ENCODE measurements around the gene TBC1D10A. TPM values are rescaled to one million over a fixed set of nuclear protein-coding genes. Genes with fewer than 3 reads are reported as not detected.

The TBC1D10A gene
- total RNA-seq, 4 donors from 2014 or later, result 27.9 to 72.2 (median 45.7) TPM

DNA sequence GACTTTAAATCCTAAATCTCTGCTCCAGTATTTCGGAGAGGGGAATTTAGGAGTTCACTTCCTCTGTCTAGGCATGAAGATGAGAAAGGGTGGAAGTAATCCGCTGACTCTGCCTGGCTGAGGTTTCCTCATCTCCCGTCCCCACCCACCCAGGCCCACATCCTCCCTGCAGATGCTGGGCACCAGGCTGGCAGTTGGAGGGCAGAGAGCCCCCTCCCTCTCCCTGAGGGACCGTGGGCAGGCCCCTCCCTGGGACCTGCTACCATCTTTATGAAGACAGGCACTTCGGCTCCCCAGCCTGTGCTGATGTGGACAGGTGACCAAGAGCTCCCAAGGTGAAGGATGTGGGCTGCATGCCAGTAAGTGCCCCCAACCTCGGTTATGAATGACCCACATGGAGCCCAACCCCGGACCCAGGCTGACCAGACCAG lies 44.1 kb downstream of the TBC1D10A start:
- no peaks in the 10 kb centered on the region for H3K9me3 ChIP-seq
- no peak overlapping the region for H3K4me3 ChIP-seq
- DNase-seq, result no peak
- H3K27ac ChIP-seq, result no peak overlapping the region
- intact Hi-C loops (cut with DNase I; ENCODE audit: low total_unique reads), result no loop called here
- no peaks in the 10 kb centered on the region for H3K36me3 ChIP-seq
- peaks cover 6 to 12% (median 11%) of the 10 kb centered on the region in 4 donors for H3K4me1 ChIP-seq
- in situ Hi-C loops (cut with MboI; ENCODE audit: low pct_ligation_motif_present in 1 of 4, low pct_unique_long_range_greater_than_20kb in 1 of 4, low sequenced_read_pairs in 3 of 4), result loop anchor here in 2 of 4 donors (10.0 to 25.0 kb wide), 2 partner anchors 102 to 105 kb away; partner anchors contain the start of genes RNF215 (in 2 of the 2) and SEC14L2 (in 1 of the 2)
- 65% methylated on average over 7 of the region's 7 CpGs; no CpG with 5 or more reads in 1 of the 2 donors for WGBS, 2 donors (ENCODE audit: low coverage in 1 of 2)
- H3K27me3 ChIP-seq, result no peaks in the 10 kb centered on the region
- TF ChIP-seq POLR2AphosphoS5 (IDR thresholded peaks at IDR 0.05) (no peak), POLR2A (IDR thresholded peaks at IDR 0.05) (no peak), EP300 (IDR thresholded peaks at IDR 0.05; ENCODE audit: low read depth) (no peak)
- TF ChIP-seq, protein P1, sequence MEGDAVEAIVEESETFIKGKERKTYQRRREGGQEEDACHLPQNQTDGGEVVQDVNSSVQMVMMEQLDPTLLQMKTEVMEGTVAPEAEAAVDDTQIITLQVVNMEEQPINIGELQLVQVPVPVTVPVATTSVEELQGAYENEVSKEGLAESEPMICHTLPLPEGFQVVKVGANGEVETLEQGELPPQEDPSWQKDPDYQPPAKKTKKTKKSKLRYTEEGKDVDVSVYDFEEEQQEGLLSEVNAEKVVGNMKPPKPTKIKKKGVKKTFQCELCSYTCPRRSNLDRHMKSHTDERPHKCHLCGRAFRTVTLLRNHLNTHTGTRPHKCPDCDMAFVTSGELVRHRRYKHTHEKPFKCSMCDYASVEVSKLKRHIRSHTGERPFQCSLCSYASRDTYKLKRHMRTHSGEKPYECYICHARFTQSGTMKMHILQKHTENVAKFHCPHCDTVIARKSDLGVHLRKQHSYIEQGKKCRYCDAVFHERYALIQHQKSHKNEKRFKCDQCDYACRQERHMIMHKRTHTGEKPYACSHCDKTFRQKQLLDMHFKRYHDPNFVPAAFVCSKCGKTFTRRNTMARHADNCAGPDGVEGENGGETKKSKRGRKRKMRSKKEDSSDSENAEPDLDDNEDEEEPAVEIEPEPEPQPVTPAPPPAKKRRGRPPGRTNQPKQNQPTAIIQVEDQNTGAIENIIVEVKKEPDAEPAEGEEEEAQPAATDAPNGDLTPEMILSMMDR (IDR thresholded peaks at IDR 0.05), result no peak

DNA sequence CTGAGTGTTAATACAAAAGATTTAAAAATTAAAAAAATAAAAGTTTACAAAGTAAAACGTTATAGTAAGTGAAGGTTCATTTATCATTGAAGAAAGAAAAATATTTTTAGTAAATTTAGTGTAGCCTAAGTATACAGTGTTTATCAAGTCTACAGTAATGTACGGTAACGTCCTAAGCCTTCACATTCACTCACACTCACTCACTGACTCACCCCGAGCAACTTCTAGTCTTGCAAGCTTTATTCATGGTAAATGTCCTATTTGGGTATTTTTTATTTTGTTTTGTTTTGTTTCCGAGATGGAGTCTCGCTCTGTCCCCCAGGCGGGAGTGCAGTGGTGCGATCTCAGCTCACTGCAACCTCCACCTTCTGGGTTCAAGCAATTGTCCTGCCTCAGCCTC lies 46.2 kb downstream of the TBC1D10A start:
- Histone ChIP-seq H3K4me1 (peaks cover 6 to 14% (median 9%) of the 10 kb centered on the region in 4 donors), H3K9me3 (no peaks in the 10 kb centered on the region), H3K4me3 (no peak overlapping the region), H3K27me3 (no peaks in the 10 kb centered on the region), H3K36me3 (no peaks in the 10 kb centered on the region), H3K27ac (no peak overlapping the region)
- in situ Hi-C loops (cut with MboI; ENCODE audit: low pct_ligation_motif_present in 1 of 4, low pct_unique_long_range_greater_than_20kb in 1 of 4, low sequenced_read_pairs in 3 of 4) (loop anchor here in 2 of 4 donors (10.0 to 25.0 kb wide), 2 partner anchors 104 to 107 kb away; partner anchors contain the start of genes RNF215 (in 2 of the 2) and SEC14L2 (in 1 of the 2)), intact Hi-C loops (cut with DNase I; ENCODE audit: low total_unique reads) (no loop called here)
- no peak for DNase-seq
- 66 to 82% methylated on average over 4 to 8 of the region's 8 CpGs for WGBS, 2 donors (ENCODE audit: low coverage in 1 of 2)
- no peak for TF ChIP-seq POLR2A (IDR thresholded peaks at IDR 0.05)
- TF ChIP-seq, protein P1 (IDR thresholded peaks at IDR 0.05), result no peak
- no peak for TF ChIP-seq EP300 (IDR thresholded peaks at IDR 0.05; ENCODE audit: low read depth)
- no peak for TF ChIP-seq POLR2AphosphoS5 (IDR thresholded peaks at IDR 0.05)

DNA sequence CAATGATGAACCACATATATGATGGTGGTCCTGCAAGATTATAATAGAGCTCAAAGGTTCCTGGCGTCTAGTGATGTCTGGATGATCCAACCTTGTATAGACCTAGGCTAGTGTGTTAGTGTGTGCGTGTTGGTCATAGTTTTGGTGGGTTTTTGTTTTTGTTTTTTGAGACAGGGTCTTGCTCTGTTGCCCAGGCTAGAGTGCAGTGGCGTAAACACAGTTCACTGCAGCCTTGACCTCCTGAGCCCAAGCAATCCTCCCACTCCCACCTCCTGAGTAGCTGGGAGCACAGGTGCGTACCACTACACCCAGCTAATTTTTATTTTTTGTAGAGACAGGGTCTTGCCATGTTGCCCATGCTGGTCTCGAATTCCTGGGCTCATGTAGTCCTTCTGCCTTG lies 46.8 kb downstream of the TBC1D10A start:
- no peak overlapping the region for H3K27ac ChIP-seq
- no peaks in the 10 kb centered on the region for H3K27me3 ChIP-seq
- intact Hi-C loops (cut with DNase I; ENCODE audit: low total_unique reads) (no loop called here), in situ Hi-C loops (cut with MboI; ENCODE audit: low pct_ligation_motif_present in 1 of 4, low pct_unique_long_range_greater_than_20kb in 1 of 4, low sequenced_read_pairs in 3 of 4) (loop anchor here in 2 of 4 donors (10.0 to 25.0 kb wide), 2 partner anchors 105 to 107 kb away; partner anchors contain the start of genes RNF215 (in 2 of the 2) and SEC14L2 (in 1 of the 2))
- H3K36me3 ChIP-seq, result no peaks in the 10 kb centered on the region
- DNase-seq, result no peak
- WGBS, 2 donors (ENCODE audit: low coverage in 1 of 2), result 86 to 100% methylated on average over 3 to 5 of the region's 5 CpGs
- peaks cover 6 to 14% (median 9%) of the 10 kb centered on the region in 4 donors for H3K4me1 ChIP-seq
- no peak for TF ChIP-seq POLR2AphosphoS5 (IDR thresholded peaks at IDR 0.05)
- TF ChIP-seq, protein P1 (IDR thresholded peaks at IDR 0.05), result no peak
- TF ChIP-seq EP300 (IDR thresholded peaks at IDR 0.05; ENCODE audit: low read depth), result no peak
- TF ChIP-seq POLR2A (IDR thresholded peaks at IDR 0.05), result no peak
- H3K4me3 ChIP-seq, result no peak overlapping the region
- H3K9me3 ChIP-seq, result no peaks in the 10 kb centered on the region

DNA sequence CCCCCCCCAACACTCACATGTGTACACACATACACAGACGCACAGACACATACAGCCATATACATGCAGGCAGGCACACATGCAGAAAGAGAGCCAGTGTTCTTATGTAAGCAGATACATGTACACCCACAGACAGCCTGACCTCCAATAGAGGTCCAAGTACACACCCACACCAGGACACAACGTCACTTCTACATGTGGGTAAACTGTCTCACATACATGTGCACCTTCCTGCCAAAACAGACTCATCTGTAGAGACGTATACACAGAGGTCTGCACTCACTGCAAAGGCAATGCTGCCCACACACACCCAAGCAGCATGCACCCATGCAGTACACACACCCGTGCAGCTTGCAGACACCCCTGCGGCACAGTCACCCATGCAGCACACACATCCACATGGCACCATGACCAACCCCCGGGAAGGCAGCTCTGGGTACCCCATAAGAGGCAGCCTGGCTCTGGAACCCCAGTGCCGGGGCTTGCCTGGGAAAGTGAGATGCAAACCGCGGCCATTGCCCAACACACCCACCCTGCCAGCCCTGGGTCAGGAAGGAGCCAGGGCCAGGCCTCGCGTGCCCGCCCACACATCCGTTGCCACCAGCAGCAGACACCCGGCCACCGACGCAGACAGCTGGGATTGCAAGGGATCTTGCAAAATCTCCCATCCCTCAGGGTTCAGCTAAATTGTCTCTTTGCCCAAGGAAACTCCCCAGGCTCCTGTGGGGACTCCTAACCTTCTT lies 47.5 kb downstream of the TBC1D10A start:
- H3K4me3 ChIP-seq, result no peak overlapping the region
- no peak for DNase-seq
- H3K9me3 ChIP-seq, result no peaks in the 10 kb centered on the region
- intact Hi-C loops (cut with DNase I; ENCODE audit: low total_unique reads), result no loop called here
- peaks cover 6 to 14% (median 9%) of the 10 kb centered on the region in 4 donors for H3K4me1 ChIP-seq
- in situ Hi-C loops (cut with MboI; ENCODE audit: low pct_ligation_motif_present in 1 of 4, low pct_unique_long_range_greater_than_20kb in 1 of 4, low sequenced_read_pairs in 3 of 4), result loop anchor here in 1 of 4 donors (25.0 kb wide), 1 partner anchor 108 kb away; the partner anchor contains the start of genes RNF215 and SEC14L2
- WGBS, 2 donors (ENCODE audit: low coverage in 1 of 2), result 60 to 100% methylated on average over 1 to 12 of the region's 16 CpGs
- TF ChIP-seq POLR2A (IDR thresholded peaks at IDR 0.05) (no peak), POLR2AphosphoS5 (IDR thresholded peaks at IDR 0.05) (no peak), EP300 (IDR thresholded peaks at IDR 0.05; ENCODE audit: low read depth) (no peak)
- TF ChIP-seq, protein P1 (IDR thresholded peaks at IDR 0.05), result no peak
- no peaks in the 10 kb centered on the region for H3K27me3 ChIP-seq
- no peak overlapping the region for H3K27ac ChIP-seq
- H3K36me3 ChIP-seq, result no peaks in the 10 kb centered on the region
